Left forelimb (tissue), 1 donor: Measurements from ENCODE around the gene SRPX2.

Experiments used
- DNase-seq: peaks from one replicate; pipeline ENCODE4 v3.0.0-alpha.2; 2018; ENCODE audit warnings: low spot score

The SRPX2 gene

GRCh38 chrX:100649550-100650356 lies 5.8 kb downstream of the SRPX2 start:
- peak; percentile 69 for DNase-seq

GRCh38 chrX:100650841-100651240 lies 6.8 kb downstream of the SRPX2 start:
- no peak for DNase-seq

GRCh38 chrX:100652266-100652665 lies 8.3 kb downstream of the SRPX2 start:
- no peak for DNase-seq

- no peak for DNase-seq
These were observed 10.3 kb downstream of the SRPX2 start for GRCh38 chrX:100654261-100654660.

- DNase-seq, result no peak
These were observed 15.0 kb downstream of the SRPX2 start for GRCh38 chrX:100658941-100659381.

- no peak for DNase-seq
These were observed 15.6 kb downstream of the SRPX2 start for GRCh38 chrX:100659431-100660137.

GRCh38 chrX:100662170-100662569 lies 18.2 kb downstream of the SRPX2 start:
- no peak for DNase-seq

- DNase-seq, result no peak
These were observed 18.8 kb downstream of the SRPX2 start for GRCh38 chrX:100662796-100663195.

GRCh38 chrX:100663642-100664041 lies 19.6 kb downstream of the SRPX2 start:
- no peak for DNase-seq

GRCh38 chrX:100672966-100673365 lies 29.0 kb downstream of the SRPX2 start:
- DNase-seq, result no peak

- DNase-seq, result no peak
These were observed 29.5 kb downstream of the SRPX2 start for GRCh38 chrX:100673397-100673953.

GRCh38 chrX:100674705-100675104 lies 30.7 kb downstream of the SRPX2 start:
- no peak for DNase-seq

- no peak for DNase-seq
These were observed 33.7 kb downstream of the SRPX2 start for GRCh38 chrX:100677611-100678181.

- DNase-seq, result no peak
These were observed 36.8 kb downstream of the SRPX2 start for GRCh38 chrX:100680756-100681155.

GRCh38 chrX:100681599-100681998 lies 37.6 kb downstream of the SRPX2 start:
- DNase-seq, result no peak

GRCh38 chrX:100682939-100683338 lies 38.9 kb downstream of the SRPX2 start:
- no peak for DNase-seq

- no peak for DNase-seq
These were observed 41.4 kb downstream of the SRPX2 start for GRCh38 chrX:100685284-100685996.

- no peak for DNase-seq
These were observed 42.0 kb downstream of the SRPX2 start for GRCh38 chrX:100685997-100686305.

- DNase-seq, result no peak
These were observed 43.1 kb downstream of the SRPX2 start for GRCh38 chrX:100687128-100687527.

- DNase-seq, result no peak
These were observed 43.5 kb downstream of the SRPX2 start for GRCh38 chrX:100687546-100687945.

- no peak for DNase-seq
These were observed 51.3 kb downstream of the SRPX2 start for GRCh38 chrX:100695302-100695701.

- DNase-seq, result no peak
These were observed 52.0 kb downstream of the SRPX2 start for GRCh38 chrX:100695991-100696390.
